H9 (cell line): ENCODE measurements around the gene ACSL4. TPM values are rescaled to one million over a fixed set of nuclear protein-coding genes. Genes with fewer than 3 reads are reported as not detected.

ENCODE experiments used
- DNase-seq: peaks from one replicate; pipeline ENCODE4 v3.0.0-alpha.2; 2017
- H2AFZ ChIP-seq: one replicate; pipeline ENCODE4 v1.6.1; 2013; ENCODE audit warnings: mild to moderate bottlenecking, low read length, control low read depth, moderate library complexity
- H2AK5ac ChIP-seq: 2 replicates; pipeline ENCODE4 v1.6.1; 2013; ENCODE audit warnings: low read length, control low read depth, mixed read lengths; ENCODE audit not compliant: insufficient read length
- H2BK120ac ChIP-seq: one replicate; pipeline ENCODE4 v1.6.1; 2013; ENCODE audit warnings: low read depth, mild to moderate bottlenecking, low read length, control low read depth, inconsistent platforms; ENCODE audit not compliant: poor library complexity, severe bottlenecking
- H2BK12ac ChIP-seq: 2 replicates; pipeline ENCODE4 v1.6.1; 2013; ENCODE audit warnings: low read length, control low read depth, mixed read lengths, low read depth; ENCODE audit not compliant: insufficient read length
- H2BK15ac ChIP-seq: 2 replicates; pipeline ENCODE4 v1.6.1; 2013; ENCODE audit warnings: low read depth, low read length, control low read depth
- H2BK20ac ChIP-seq: one replicate; pipeline ENCODE4 v1.6.1; 2013; ENCODE audit warnings: low read depth, mild to moderate bottlenecking, low read length, control low read depth, inconsistent platforms; ENCODE audit not compliant: poor library complexity, severe bottlenecking
- H2BK5ac ChIP-seq: 2 replicates; pipeline ENCODE4 v1.6.1; 2013; ENCODE audit warnings: low read length, control low read depth, mixed read lengths; ENCODE audit not compliant: insufficient read length
- H3K14ac ChIP-seq: 2 replicates; pipeline ENCODE4 v1.6.1; 2013; ENCODE audit warnings: low read length, control low read depth; ENCODE audit not compliant: insufficient read depth
- H3K18ac ChIP-seq: 2 replicates; pipeline ENCODE4 v1.6.1; 2013; ENCODE audit warnings: low read depth, mild to moderate bottlenecking, mixed read lengths, low read length, control low read depth; ENCODE audit not compliant: insufficient read length
- H3K23ac ChIP-seq: 2 replicates; pipeline ENCODE4 v1.6.1; 2013; ENCODE audit warnings: low read length, control low read depth, mixed read lengths, low read depth; ENCODE audit not compliant: insufficient read length
- H3K23me2 ChIP-seq: 2 replicates; pipeline ENCODE4 v1.6.1; 2013; ENCODE audit warnings: low read depth, mild to moderate bottlenecking, mixed read lengths, low read length, control low read depth; ENCODE audit not compliant: insufficient read length, poor library complexity, severe bottlenecking
- H3K27ac ChIP-seq: 2 replicates; pipeline ENCODE4 v1.5.1; 2013; ENCODE audit warnings: low read length, control low read depth, mixed read lengths, low read depth; ENCODE audit not compliant: insufficient read length
- H3K27me3 ChIP-seq: 2 replicates; pipeline ENCODE4 v1.6.1; 2013; ENCODE audit warnings: low read length, control low read depth, inconsistent platforms; ENCODE audit not compliant: insufficient read depth
- H3K4ac ChIP-seq: 2 replicates; pipeline ENCODE4 v1.6.1; 2013; ENCODE audit warnings: low read depth, mild to moderate bottlenecking, control low read depth, inconsistent platforms, low read length, moderate library complexity
- H3K4me1 ChIP-seq: 2 replicates; pipeline ENCODE4 v1.6.1; 2013; ENCODE audit warnings: low read length, control low read depth, inconsistent platforms; ENCODE audit not compliant: insufficient read depth
- H3K4me2 ChIP-seq: 2 replicates; pipeline ENCODE4 v1.6.1; 2013; ENCODE audit warnings: low read length, control low read depth, mixed read lengths; ENCODE audit not compliant: insufficient read length, insufficient read depth
- H3K56ac ChIP-seq: 2 replicates; pipeline ENCODE4 v1.6.1; 2013; ENCODE audit warnings: low read depth, mild to moderate bottlenecking, mixed read lengths, low read length, control low read depth; ENCODE audit not compliant: insufficient read length
- H3K79me1 ChIP-seq: 2 replicates; pipeline ENCODE4 v1.6.1; 2013; ENCODE audit warnings: low read depth, mild to moderate bottlenecking, moderate library complexity, low read length, control low read depth, inconsistent platforms; ENCODE audit not compliant: insufficient read depth, poor library complexity, severe bottlenecking
- H3K79me2 ChIP-seq: 2 replicates; pipeline ENCODE4 v1.6.1; 2013; ENCODE audit warnings: low read length, control low read depth, inconsistent platforms; ENCODE audit not compliant: insufficient read depth
- H3K9ac ChIP-seq: 2 replicates; pipeline ENCODE4 v1.6.1; 2013; ENCODE audit warnings: low read length, control low read depth, mixed read lengths; ENCODE audit not compliant: insufficient read length; ENCODE audit errors: extremely low read depth
- H3K9me3 ChIP-seq: one replicate; pipeline ENCODE4 v1.6.1; 2013; ENCODE audit warnings: low read depth, low read length, inconsistent platforms; ENCODE audit not compliant: control insufficient read depth
- H3T11ph ChIP-seq: one replicate; pipeline ENCODE4 v1.6.1; 2013; ENCODE audit warnings: mild to moderate bottlenecking, low read length, control low read depth, inconsistent platforms
- H4K20me1 ChIP-seq: one replicate; pipeline ENCODE4 v1.6.1; 2013; ENCODE audit not compliant: control insufficient read depth, insufficient read length, insufficient read depth
- H4K5ac ChIP-seq: 2 replicates; pipeline ENCODE4 v1.6.1; 2013; ENCODE audit warnings: low read depth, mild to moderate bottlenecking, mixed read lengths, low read length, control low read depth; ENCODE audit not compliant: insufficient read length
- H4K8ac ChIP-seq: replicated peaks from 2 replicates; pipeline ENCODE4 v1.6.1; 2013; ENCODE audit warnings: low read length, control low read depth, mixed read lengths, low read depth; ENCODE audit not compliant: insufficient read length
- H4K91ac ChIP-seq: 2 replicates; pipeline ENCODE4 v1.6.1; 2013; ENCODE audit warnings: low read depth, mild to moderate bottlenecking, moderate library complexity, mixed read lengths, low read length, control low read depth; ENCODE audit not compliant: insufficient read length
- H3K27ac Mint-ChIP-seq, 3 experiments: 2 replicates in 2 of 3; 3 replicates in 1 of 3; pipeline ENCODE4 v1.8.0; 2020 to 2021; ENCODE audit warnings: mixed read lengths in 3 of 3, mild to moderate bottlenecking in 1 of 3, moderate library complexity in 1 of 3
- H3K27me3 Mint-ChIP-seq: 2 replicates; pipeline ENCODE4 v1.8.0; 2021; ENCODE audit warnings: low read depth, mild to moderate bottlenecking, moderate library complexity, mixed read lengths
- H3K36me3 Mint-ChIP-seq, 3 experiments: 2 replicates in 2 of 3; 3 replicates in 1 of 3; pipeline ENCODE4 v1.8.0; 2020 to 2021; ENCODE audit warnings: low read depth in 3 of 3, mixed read lengths in 3 of 3; ENCODE audit not compliant: insufficient read depth in 1 of 3
- H3K4me1 Mint-ChIP-seq, 2 experiments: 2 replicates each; pipeline ENCODE4 v1.8.0; 2020; ENCODE audit warnings: mixed read lengths in 2 of 2
- H3K4me3 Mint-ChIP-seq, 2 experiments: 2 replicates in 1 of 2; 3 replicates in 1 of 2; pipeline ENCODE4 v1.8.0; 2020 to 2021; ENCODE audit warnings: mild to moderate bottlenecking in 2 of 2, mixed read lengths in 2 of 2, moderate library complexity in 1 of 2
- H3K9me3 Mint-ChIP-seq, 2 experiments: 2 replicates in 1 of 2; 3 replicates in 1 of 2; pipeline ENCODE4 v1.8.0; 2020; ENCODE audit warnings: mild to moderate bottlenecking in 2 of 2, mixed read lengths in 2 of 2, moderate library complexity in 1 of 2
- CTCF ChIP-seq: fragments of 200-600 bp; sonication (generic); conservative IDR thresholded peaks from 3 replicates; pipeline ENCODE4 v1.8.0; 2021; ENCODE audit warnings: antibody characterized with exemption, mild to moderate bottlenecking
- WGBS: extraction: QIAGEN DNeasy Blood & Tissue Kit; methylation state at CpG from one replicate; pipeline ENCODE4 v1.1.7; 2013; ENCODE audit warnings: missing lambda C conversion rate, low lambda C conversion rate, mixed read lengths; ENCODE audit not compliant: insufficient read length; ENCODE audit errors: extremely low coverage; 5-methylcytosine and 5-hydroxymethylcytosine counted together
- total RNA-seq: library from RNA; stranded (reverse); gene quantifications from 2 replicates; pipeline ENCODE4 v1.2.1, GENCODE V29; 2021

The ACSL4 gene
- total RNA-seq, 1 experiment from 2014 or later, result 41.6 TPM

GRCh38 chrX:109695637-109696036 lies 37.4 kb downstream of the ACSL4 start:
- Histone ChIP-seq H4K91ac (no peak overlapping the region), H2BK12ac (no peak overlapping the region), H3K4me1 (no peaks in the 10 kb centered on the region; the same call in 1 of the 2 replicates), H3K9me3 (no peaks in the 10 kb centered on the region), H3K23me2 (no peaks in the 10 kb centered on the region), H3K79me2 (no peaks in the 10 kb centered on the region; the same call in 1 of the 2 replicates), H2BK15ac (no peak overlapping the region), H3K9ac (no peak overlapping the region), H3K27me3 (no peaks in the 10 kb centered on the region), H2BK5ac (no peak overlapping the region), H4K8ac (no peak overlapping the region), H3K18ac (no peak overlapping the region), H3K56ac (no peak overlapping the region), H3T11ph (no peak overlapping the region), H3K4me2 (no peak overlapping the region), H3K14ac (no peak overlapping the region), H2BK120ac (no peak overlapping the region), H3K23ac (no peak overlapping the region), H4K5ac (no peak overlapping the region), H3K27ac (no peak overlapping the region), H4K20me1 (no peaks in the 10 kb centered on the region), H3K4ac (no peak overlapping the region), H2AFZ (no peak overlapping the region), H3K79me1 (no peaks in the 10 kb centered on the region), H2AK5ac (no peak overlapping the region), H2BK20ac (no peak overlapping the region)
- Mint-ChIP-seq H3K27ac (no peak overlapping the region), H3K27me3 (no peaks in the 10 kb centered on the region), H3K4me1 (peaks cover 7 to 13% of the 10 kb centered on the region in 2 experiments; a peak in 3 of 4 replicates), H3K9me3 (no peaks in the 10 kb centered on the region), H3K4me3 (no peak overlapping the region), H3K36me3 (no peaks in the 10 kb centered on the region; a peak in 1 of 7 replicates)
- no peak for DNase-seq
- no peak for TF ChIP-seq CTCF
- no CpG with 5 or more reads among the region's 3 CpGs for WGBS
